GM18498 (cell line): ENCODE measurements around the gene MAST4.
"Not testable (repeated sequence)": the region's sequence is repeated elsewhere in the genome, so short reads cannot be mapped to it uniquely, and the experiment has no call there.

Experiments
- ATAC-seq: cut with Tn5 transposase; IDR thresholded peaks from one replicate; pipeline ENCODE4 v1.9.1; 2021; ENCODE audit warnings: mild to moderate bottlenecking, moderate library complexity; ENCODE audit not compliant: unreplicated experiment

The MAST4 gene

DNA sequence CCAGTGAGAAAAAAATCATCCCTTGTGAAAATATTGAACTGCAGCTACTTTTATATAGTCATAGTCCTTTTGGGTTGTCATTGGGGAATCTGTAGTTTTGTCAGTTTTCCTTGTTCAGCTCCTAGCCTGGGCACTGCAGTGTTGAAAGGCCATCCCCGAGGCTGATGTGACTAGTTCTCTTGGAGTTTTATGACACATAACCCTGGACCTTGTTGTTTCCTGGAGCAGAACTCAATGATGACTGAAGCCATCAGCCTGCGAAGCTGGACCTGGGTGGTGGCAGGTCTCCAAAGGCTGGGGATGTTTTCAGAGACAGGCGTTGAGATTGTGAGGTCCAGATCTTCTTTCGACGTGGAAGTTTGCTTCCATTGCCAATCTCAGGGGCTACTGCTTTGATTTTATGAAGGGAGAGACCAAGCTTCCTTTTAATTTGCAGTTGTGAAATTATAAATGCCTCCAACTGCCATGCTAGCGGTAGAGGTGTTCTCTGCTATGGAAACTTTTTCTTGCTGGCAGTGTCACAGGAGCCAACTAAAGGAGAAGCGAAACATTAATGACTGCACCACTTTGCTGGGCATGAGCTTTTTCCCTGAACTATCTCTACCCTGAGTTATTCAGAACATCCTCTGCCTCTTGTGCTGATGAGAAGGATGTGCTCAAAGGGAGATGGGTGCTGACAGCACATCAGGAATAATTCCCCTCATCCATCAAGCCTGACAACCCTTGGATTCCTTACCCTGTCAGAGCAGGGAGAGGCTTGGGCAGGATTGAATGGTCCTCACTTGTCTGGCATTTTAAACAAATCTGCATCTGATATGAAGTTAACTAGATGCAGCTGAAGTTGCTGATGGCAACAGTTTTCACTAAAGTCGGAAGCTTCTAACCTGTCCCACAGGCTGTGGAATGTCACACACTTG, 209.6 kb downstream of the MAST4 start:
- ATAC-seq = no peak

DNA sequence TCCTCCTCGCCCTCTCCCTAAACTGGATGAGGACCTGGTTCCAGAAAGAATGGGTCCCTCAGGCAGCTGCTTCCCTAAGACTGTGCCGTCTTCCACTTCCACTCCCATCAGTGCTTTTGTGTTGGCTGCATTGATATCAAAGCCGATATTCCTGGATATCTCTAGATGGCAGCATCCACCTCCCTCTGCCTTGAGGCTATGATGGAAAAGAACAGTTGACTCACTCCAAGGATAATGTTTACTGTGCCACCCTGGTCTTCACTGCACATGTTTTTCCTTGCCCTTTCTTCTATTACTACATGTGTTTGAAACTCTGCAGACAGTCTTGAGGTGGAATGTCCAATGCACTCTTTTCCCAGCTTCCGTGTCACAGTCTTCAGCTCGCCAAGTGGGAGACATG, 211.6 kb downstream of the MAST4 start:
- no peak for ATAC-seq

GRCh38 chr5:66808663-66809062, 212.5 kb downstream of the MAST4 start:
- ATAC-seq = no peak

GRCh38 chr5:66810151-66810550, 214.0 kb downstream of the MAST4 start:
- no peak for ATAC-seq

GRCh38 chr5:66810848-66811261, 214.7 kb downstream of the MAST4 start:
- ATAC-seq = no peak

- ATAC-seq = no peak
Measured at GRCh38 chr5:66812291-66812690, 216.1 kb downstream of the MAST4 start.

- no peak for ATAC-seq
Measured at GRCh38 chr5:66813306-66813705, 217.1 kb downstream of the MAST4 start.

DNA sequence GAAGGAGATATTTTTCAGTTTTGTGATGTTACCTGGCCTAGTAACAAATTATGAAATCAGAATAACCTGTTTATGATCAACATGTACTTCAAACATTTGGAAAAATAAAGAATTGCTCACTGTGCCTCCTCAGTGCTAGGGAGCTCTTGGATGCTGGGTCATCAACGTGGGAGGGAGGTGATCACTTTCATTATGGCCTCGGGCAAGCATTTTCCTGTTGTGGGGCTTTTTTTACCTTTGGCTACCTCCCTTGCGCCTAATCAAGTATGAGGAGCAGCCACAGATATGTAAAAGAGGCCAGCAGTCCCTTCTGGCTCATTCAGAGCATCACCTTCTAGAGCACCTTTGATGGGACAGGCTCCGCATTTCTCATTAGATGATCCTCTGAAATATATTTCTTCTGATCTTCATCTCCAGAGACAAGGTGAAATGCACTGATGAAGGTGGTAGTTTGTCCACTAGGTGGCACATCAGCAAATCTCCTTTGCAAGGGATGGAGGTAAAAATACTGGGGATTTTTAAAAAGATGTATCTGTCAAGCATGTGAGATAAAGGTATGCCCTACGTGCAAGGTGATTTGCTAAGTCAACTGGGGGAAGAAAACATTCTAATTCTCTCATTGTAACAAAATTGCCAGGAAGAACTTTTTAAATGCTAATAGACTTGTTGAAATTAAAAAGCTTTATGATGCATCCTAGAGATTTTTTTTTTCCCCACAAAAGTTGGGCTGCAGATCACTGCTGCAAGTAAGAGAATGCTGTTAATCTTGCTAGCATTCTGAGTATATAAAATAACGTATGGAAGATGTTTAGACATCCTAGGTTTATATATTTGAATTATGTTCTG, 218.2 kb downstream of the MAST4 start:
- ATAC-seq = peak; percentile 70

GRCh38 chr5:66818304-66818934, 222.2 kb downstream of the MAST4 start:
- ATAC-seq = no peak

GRCh38 chr5:66818935-66819328, 222.7 kb downstream of the MAST4 start:
- no peak for ATAC-seq

DNA sequence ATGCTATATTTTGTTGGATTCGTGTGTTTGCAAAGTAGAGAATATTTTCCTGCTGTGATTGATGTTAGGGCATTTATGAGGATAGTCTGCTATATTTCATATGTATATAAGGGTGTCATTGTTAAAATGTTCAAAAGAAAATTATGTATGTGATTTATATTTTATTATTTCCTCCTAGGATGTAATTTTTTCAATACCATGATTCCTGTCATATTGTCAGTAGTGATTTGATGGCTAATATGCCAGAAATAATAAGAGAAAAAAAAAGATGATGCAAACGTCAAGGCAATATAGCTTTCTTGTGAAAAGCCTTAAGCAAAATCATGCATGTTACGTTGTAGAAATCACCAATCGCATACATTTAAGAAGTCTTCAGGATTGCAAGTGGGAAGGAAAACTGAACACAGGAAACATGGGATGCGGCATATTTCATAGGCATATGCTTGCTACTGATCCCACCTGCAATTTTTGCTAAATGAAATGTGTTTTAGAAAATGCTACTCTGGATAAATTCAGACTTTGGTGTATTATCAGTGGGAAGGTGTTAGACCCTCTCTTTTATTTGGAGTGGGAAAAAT, 224.5 kb downstream of the MAST4 start:
- no peak for ATAC-seq

- no peak for ATAC-seq
Measured at GRCh38 chr5:66821688-66822429, 225.7 kb downstream of the MAST4 start.

DNA sequence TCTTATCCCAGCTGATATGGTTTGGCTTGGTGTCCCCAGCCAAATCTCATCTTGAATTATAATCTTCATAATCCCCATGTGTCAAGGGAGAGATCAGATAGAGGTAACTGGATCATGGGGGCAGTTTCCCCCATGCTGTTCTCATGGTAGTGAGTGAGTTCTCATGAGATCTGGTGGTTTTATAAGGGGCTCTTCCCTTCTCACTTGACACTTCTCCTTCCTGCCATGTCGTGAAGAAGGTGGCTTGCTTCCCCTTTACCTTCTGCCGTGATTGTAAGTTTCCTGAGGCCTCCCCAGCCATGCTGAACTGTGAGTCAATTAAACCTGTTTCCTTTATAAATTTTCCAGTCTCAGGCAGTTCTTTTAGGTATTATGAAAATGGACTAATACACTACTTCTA, 226.7 kb downstream of the MAST4 start:
- not testable (repeated sequence) for ATAC-seq

DNA sequence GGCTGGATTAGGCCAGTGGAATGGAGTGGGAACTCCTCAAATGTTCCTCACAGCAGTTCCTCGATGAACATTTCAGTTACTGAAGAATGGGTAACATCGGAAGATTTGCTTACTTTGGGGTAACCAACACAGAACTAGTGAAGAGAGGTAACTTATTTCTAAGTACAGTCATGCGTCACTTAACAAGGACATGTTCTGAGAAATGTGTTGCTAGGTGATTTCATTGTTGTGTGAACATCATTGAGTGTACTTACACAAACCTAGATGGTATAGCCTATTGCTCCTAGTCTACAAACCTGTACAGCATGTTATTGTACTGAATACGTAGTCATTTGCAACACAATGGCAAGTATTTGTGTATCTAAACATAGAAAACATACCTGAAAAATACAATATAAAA, 228.3 kb downstream of the MAST4 start:
- no peak for ATAC-seq

- no peak for ATAC-seq
Measured at GRCh38 chr5:66826263-66826662, 230.1 kb downstream of the MAST4 start.

DNA sequence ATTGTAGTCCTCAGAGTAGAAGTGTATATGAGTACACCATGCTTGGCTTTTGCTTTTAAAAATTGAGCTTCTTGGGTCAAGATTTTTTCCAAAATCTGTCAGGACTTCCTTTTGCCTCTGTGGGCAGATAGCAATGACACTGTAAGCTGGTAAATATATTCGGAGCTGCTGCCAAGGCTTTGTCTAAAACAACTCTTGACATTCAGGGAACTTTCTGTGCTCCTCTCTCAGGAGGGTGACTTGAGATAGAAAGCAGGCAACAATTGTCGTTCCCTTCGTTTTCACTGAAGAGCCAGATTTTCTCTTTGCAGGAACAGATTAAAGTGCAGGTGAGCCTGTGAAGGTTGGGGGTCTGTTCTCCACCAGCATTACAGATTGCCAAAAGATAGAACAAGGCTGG, 230.5 kb downstream of the MAST4 start:
- ATAC-seq = no peak

DNA sequence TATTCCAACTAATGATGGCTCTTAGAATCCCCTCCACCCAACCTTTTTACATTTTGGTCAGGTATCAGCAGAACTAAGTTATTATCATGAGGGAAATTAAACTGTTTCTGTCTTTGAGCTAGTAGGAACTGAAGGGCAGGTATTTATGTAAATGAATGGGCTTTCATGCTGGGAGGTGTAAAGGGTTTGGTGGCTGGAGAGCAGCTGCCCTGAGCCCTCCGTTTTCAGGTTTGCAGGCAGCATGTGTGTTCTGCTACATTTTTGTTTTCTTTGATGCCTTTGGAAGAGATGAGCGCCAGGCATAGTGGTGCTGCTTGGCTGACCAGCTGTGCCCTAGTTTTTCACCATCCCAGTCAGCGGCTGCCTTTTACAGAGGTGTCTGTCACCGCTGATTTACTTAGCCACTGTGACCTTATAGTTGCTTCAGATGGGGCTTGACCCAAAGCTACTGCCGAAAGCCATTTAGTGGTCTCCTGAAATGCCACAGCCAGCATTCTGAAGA, 231.9 kb downstream of the MAST4 start:
- peak; percentile 25 for ATAC-seq

GRCh38 chr5:66828548-66829357, 232.6 kb downstream of the MAST4 start:
- ATAC-seq = peak; percentile 76

DNA sequence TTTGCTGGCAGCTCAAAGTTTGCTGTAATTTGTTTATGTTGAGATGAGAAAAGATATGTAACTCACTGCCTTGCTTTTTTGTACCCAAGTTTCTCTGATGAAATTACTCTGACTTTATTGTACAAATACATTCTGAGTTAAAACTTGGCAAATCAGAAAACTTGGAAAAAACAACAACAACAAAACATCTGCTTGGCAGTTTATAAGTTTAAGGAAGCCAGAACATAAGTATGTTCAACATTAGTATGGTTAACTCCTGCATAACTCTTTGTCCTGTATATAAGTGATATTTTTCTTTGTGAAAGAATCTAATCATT, 233.1 kb downstream of the MAST4 start:
- no peak for ATAC-seq
